Suprapubic skin (tissue), 4 donors: ENCODE data around the gene TGFBR2. TPM values are rescaled to one million over a fixed set of nuclear protein-coding genes. Genes with fewer than 3 reads are reported as not detected.

Experiments
- DNase-seq, 2 donors: peaks; one replicate each; pipeline ENCODE4 v3.0.0-alpha.2; 2019; ENCODE audit warnings: low spot score in 2 of 2
- H3K27ac ChIP-seq: fragments of 200-600 bp; sonication (generic); one replicate; pipeline ENCODE4 v1.5.1; 2019
- H3K27me3 ChIP-seq: fragments of 200-600 bp; sonication (generic); one replicate; pipeline ENCODE4 v1.5.1; 2019
- H3K36me3 ChIP-seq: fragments of 200-600 bp; sonication (generic); one replicate; pipeline ENCODE4 v1.5.1; 2019
- H3K4me1 ChIP-seq: fragments of 200-600 bp; sonication (generic); one replicate; pipeline ENCODE4 v1.5.1; 2019
- H3K4me3 ChIP-seq: fragments of 200-600 bp; sonication (generic); one replicate; pipeline ENCODE4 v1.5.1; 2019; ENCODE audit warnings: mild to moderate bottlenecking
- H3K9me3 ChIP-seq: fragments of 200-600 bp; sonication (generic); one replicate; pipeline ENCODE4 v1.5.1; 2019
- EP300 ChIP-seq: sonication (generic); formaldehyde crosslinking; IDR thresholded peaks from one replicate; pipeline ENCODE4 v1.6.1; 2017; ENCODE audit warnings: antibody characterized with exemption
- POLR2A ChIP-seq, 2 donors: fragments of 450-650 bp; IDR thresholded peaks; one replicate each; pipeline ENCODE4 v1.6.1; 2017; ENCODE audit warnings: antibody characterized with exemption in 2 of 2, mild to moderate bottlenecking in 2 of 2, moderate library complexity in 2 of 2
- POLR2AphosphoS5 ChIP-seq, 3 donors: sonication (generic); formaldehyde crosslinking; IDR thresholded peaks; one replicate each; pipeline ENCODE4 v1.6.1; 2017; ENCODE audit warnings: antibody characterized with exemption in 3 of 3
- WGBS: methylation state at CpG from one replicate; pipeline ENCODE4 v1.1.5; 2018; 5-methylcytosine and 5-hydroxymethylcytosine counted together
- total RNA-seq, 4 donors: library from RNA; depleted of rRNA; stranded (reverse); fragments of >200 nt; gene quantifications; one replicate each; pipeline ENCODE4 v1.1.0, GENCODE V29; 2016
- TF ChIP-seq, protein P1 (sequence below), 2 donors: fragments of 200-600 bp in 1 of 2; fragments of 450-650 bp in 1 of 2; sonication (generic) in 1 of 2; IDR thresholded peaks; one replicate each; pipeline ENCODE4 v1.5.1; 2016 to 2019; ENCODE audit warnings: antibody characterized with exemption in 2 of 2, mild to moderate bottlenecking in 1 of 2, moderate library complexity in 1 of 2

TGFBR2 gene
- total RNA-seq, 4 donors from 2014 or later, result 63.7 to 84.3 (median 83.3) TPM

DNA sequence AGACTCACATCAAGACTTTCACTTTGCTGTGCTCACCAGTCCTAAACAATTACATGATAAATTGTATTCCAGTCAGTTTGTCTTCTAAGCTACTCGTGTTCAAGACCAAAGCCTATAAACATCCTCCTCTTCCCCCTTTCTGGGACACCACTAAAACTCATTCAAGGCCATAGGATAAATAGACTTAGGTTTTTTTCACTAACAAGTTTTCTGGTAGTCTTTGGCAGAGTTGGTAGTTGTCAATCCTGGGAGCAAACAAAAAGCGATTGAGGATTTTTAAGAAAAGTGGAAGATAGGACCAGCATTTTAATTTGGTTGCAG, 114.9 kb downstream of the TGFBR2 start:
- no peaks in the 10 kb centered on the region for H3K27me3 ChIP-seq
- 73% methylated on average over 2 of the region's 2 CpGs for WGBS
- no peak overlapping the region for H3K4me3 ChIP-seq
- TF ChIP-seq POLR2A (IDR thresholded peaks at IDR 0.05) (no peak), POLR2AphosphoS5 (IDR thresholded peaks at IDR 0.05) (no peak), EP300 (no peak)
- TF ChIP-seq, protein P1, sequence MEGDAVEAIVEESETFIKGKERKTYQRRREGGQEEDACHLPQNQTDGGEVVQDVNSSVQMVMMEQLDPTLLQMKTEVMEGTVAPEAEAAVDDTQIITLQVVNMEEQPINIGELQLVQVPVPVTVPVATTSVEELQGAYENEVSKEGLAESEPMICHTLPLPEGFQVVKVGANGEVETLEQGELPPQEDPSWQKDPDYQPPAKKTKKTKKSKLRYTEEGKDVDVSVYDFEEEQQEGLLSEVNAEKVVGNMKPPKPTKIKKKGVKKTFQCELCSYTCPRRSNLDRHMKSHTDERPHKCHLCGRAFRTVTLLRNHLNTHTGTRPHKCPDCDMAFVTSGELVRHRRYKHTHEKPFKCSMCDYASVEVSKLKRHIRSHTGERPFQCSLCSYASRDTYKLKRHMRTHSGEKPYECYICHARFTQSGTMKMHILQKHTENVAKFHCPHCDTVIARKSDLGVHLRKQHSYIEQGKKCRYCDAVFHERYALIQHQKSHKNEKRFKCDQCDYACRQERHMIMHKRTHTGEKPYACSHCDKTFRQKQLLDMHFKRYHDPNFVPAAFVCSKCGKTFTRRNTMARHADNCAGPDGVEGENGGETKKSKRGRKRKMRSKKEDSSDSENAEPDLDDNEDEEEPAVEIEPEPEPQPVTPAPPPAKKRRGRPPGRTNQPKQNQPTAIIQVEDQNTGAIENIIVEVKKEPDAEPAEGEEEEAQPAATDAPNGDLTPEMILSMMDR (IDR thresholded peaks at IDR 0.05), result no peak
- DNase-seq, result no peak
- H3K4me1 ChIP-seq, result no peaks in the 10 kb centered on the region
- no peaks in the 10 kb centered on the region for H3K36me3 ChIP-seq
- no peak overlapping the region for H3K27ac ChIP-seq
- H3K9me3 ChIP-seq, result no peaks in the 10 kb centered on the region

DNA sequence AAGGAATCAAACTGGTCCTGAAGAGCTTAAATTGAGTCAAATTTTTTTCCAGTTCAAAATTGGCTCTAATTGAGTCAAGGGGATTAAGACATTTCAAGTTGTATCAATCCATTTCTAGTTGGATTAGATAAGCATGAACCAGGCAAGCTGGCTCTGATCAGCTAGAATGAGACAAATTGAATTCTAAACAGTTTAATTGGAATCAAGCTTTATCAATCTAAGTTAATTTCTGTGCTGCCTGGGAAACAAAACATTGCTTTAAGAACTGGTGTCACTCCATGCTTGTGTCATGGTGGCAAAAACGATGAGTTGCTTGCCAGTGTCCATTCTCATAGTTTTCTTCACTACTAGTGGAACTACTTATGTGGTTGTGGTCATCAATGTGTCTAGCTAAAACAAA, 116.8 kb downstream of the TGFBR2 start:
- Histone ChIP-seq H3K27me3 (no peaks in the 10 kb centered on the region), H3K36me3 (no peaks in the 10 kb centered on the region), H3K27ac (no peak overlapping the region), H3K4me1 (no peaks in the 10 kb centered on the region), H3K9me3 (no peaks in the 10 kb centered on the region), H3K4me3 (no peak overlapping the region)
- no peak for DNase-seq
- TF ChIP-seq POLR2AphosphoS5 (IDR thresholded peaks at IDR 0.05) (no peak), EP300 (no peak), POLR2A (IDR thresholded peaks at IDR 0.05) (no peak)
- TF ChIP-seq, protein P1 (IDR thresholded peaks at IDR 0.05), result no peak
- WGBS, result 85% methylated on average over 1 of the region's 1 CpG

DNA sequence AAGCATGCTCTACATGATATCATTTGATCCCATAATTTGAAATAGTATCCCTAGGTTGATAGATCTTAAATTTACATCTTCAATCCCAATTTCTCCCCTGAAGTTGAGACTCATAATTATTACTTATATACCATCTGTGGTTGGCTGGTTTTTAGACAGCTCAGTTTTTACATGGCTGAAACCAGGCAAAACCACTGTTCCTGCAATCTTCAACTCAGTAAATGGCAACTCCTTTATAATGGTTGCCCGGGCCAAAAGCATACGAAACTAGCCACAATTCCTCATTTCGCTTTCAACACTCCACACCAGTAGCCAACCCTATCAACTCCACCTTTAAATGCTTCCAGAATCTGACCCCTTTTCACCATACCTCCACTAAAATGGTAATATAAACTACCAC, 118.5 kb downstream of the TGFBR2 start:
- Histone ChIP-seq H3K9me3 (no peaks in the 10 kb centered on the region), H3K27me3 (no peaks in the 10 kb centered on the region), H3K4me1 (no peaks in the 10 kb centered on the region), H3K27ac (no peak overlapping the region), H3K36me3 (no peaks in the 10 kb centered on the region), H3K4me3 (no peak overlapping the region)
- no peak for TF ChIP-seq POLR2AphosphoS5 (IDR thresholded peaks at IDR 0.05)
- 94% methylated on average over 3 of the region's 3 CpGs for WGBS
- DNase-seq, result no peak

DNA sequence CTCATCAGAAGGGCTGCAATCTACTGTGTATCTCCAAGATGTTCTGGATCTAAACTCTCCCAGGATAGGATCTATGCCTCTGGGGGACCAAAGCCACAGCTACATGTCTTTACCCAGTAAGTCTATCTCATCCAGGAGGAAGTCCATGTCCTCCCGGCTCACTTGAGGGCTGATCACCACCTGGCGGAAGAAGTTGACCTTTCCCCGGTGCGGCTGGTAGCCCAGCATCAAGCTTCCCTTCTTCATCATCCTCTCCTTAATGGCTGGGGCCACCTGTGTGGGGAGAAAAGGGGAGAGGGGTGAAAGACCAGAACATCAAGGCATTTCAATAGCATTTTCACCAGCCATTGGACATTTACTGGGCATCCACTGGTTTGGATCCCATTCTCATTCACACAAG, 121.7 kb downstream of the TGFBR2 start:
- no peaks in the 10 kb centered on the region for H3K9me3 ChIP-seq
- 93% methylated on average over 4 of the region's 4 CpGs for WGBS
- H3K27me3 ChIP-seq, result no peaks in the 10 kb centered on the region
- no peaks in the 10 kb centered on the region for H3K36me3 ChIP-seq
- TF ChIP-seq EP300 (no peak), POLR2A (IDR thresholded peaks at IDR 0.05) (no peak), POLR2AphosphoS5 (IDR thresholded peaks at IDR 0.05) (no peak)
- TF ChIP-seq, protein P1 (IDR thresholded peaks at IDR 0.05), result no peak
- no peak overlapping the region for H3K4me3 ChIP-seq
- no peak for DNase-seq
- H3K4me1 ChIP-seq, result no peaks in the 10 kb centered on the region
- no peak overlapping the region for H3K27ac ChIP-seq

DNA sequence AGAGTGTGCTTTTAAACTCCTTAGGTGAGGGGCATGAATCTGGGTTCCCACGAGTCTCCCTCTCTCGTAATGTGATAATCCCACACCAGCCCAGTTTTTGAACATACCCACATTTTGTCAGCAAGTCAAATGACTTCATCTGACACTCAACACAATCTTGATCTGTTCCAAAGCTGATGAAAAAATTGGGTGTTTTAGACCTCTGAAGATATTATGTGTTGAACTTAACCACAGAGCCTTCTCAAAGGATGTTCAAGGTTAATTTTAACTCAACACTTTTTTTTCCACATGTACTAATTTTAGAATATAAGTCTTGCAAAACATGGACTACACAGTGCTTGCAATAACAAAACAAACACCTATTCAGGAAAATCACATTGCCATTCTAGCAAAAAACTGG, 123.1 kb downstream of the TGFBR2 start:
- WGBS, result 81% methylated on average over 2 of the region's 2 CpGs

DNA sequence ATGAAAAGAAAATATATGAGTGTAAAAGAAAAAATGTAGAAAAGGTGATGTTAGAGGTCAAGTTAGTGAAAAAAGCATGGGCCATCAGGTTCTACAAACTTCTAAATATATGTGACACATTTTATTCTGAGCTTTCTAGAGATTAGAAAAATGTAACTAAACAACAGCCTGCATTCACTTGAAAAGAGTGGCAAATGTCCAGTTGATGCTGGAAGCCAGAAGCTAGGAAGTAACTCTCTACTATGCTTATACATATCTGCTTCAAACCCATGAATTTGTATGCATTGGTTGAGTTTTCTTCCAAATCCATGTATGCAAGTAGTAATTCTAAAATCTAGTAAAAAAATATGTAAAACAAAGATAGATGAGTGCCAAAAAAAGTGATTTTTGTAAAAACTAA, 123.5 kb downstream of the TGFBR2 start:
- H3K9me3 ChIP-seq, result no peaks in the 10 kb centered on the region
- no peak overlapping the region for H3K4me3 ChIP-seq
- no peaks in the 10 kb centered on the region for H3K27me3 ChIP-seq
- TF ChIP-seq, protein P1 (IDR thresholded peaks at IDR 0.05), result no peak
- TF ChIP-seq EP300 (no peak), POLR2A (IDR thresholded peaks at IDR 0.05) (no peak), POLR2AphosphoS5 (IDR thresholded peaks at IDR 0.05) (no peak)
- no peaks in the 10 kb centered on the region for H3K36me3 ChIP-seq
- H3K4me1 ChIP-seq, result no peaks in the 10 kb centered on the region
- DNase-seq, result no peak
- no peak overlapping the region for H3K27ac ChIP-seq

More for the DNA sequence above, 123.1 kb downstream of the TGFBR2 start:
- H3K27me3 ChIP-seq, result no peaks in the 10 kb centered on the region
- no peaks in the 10 kb centered on the region for H3K36me3 ChIP-seq
- DNase-seq, result no peak
- H3K9me3 ChIP-seq, result no peaks in the 10 kb centered on the region
- H3K27ac ChIP-seq, result no peak overlapping the region
- H3K4me1 ChIP-seq, result no peaks in the 10 kb centered on the region
- H3K4me3 ChIP-seq, result no peak overlapping the region
- TF ChIP-seq POLR2A (IDR thresholded peaks at IDR 0.05) (no peak), EP300 (no peak), POLR2AphosphoS5 (IDR thresholded peaks at IDR 0.05) (no peak)
- TF ChIP-seq, protein P1 (IDR thresholded peaks at IDR 0.05), result no peak
